NB4 (cell line): ENCODE measurements around the gene TRIM42.

Experiments used
- CTCF ChIP-seq: IDR thresholded peaks from one replicate; pipeline ENCODE4 v1.5.1; 2012; ENCODE audit warnings: low read depth, low read length
- POLR2A ChIP-seq: IDR thresholded peaks from 2 replicates; pipeline ENCODE4 v1.6.1; 2011; ENCODE audit warnings: mild to moderate bottlenecking; ENCODE audit not compliant: insufficient read length; ENCODE audit errors: extremely low read depth

- TF ChIP-seq CTCF (no peak), POLR2A (no peak)
Measured at GRCh38 chr3:140705954-140706353, 28.1 kb downstream of the TRIM42 start.
